CD4-positive, alpha-beta T cell treated with Interleukin-21 for 1 hour (primary cell): Measurements from ENCODE around the gene CRYGN.

Source experiments
- DNase-seq: peaks from one replicate; pipeline ENCODE4 v3.0.0-alpha.2; 2020

CRYGN gene, protein sequence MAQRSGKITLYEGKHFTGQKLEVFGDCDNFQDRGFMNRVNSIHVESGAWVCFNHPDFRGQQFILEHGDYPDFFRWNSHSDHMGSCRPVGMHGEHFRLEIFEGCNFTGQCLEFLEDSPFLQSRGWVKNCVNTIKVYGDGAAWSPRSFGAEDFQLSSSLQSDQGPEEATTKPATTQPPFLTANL

DNA sequence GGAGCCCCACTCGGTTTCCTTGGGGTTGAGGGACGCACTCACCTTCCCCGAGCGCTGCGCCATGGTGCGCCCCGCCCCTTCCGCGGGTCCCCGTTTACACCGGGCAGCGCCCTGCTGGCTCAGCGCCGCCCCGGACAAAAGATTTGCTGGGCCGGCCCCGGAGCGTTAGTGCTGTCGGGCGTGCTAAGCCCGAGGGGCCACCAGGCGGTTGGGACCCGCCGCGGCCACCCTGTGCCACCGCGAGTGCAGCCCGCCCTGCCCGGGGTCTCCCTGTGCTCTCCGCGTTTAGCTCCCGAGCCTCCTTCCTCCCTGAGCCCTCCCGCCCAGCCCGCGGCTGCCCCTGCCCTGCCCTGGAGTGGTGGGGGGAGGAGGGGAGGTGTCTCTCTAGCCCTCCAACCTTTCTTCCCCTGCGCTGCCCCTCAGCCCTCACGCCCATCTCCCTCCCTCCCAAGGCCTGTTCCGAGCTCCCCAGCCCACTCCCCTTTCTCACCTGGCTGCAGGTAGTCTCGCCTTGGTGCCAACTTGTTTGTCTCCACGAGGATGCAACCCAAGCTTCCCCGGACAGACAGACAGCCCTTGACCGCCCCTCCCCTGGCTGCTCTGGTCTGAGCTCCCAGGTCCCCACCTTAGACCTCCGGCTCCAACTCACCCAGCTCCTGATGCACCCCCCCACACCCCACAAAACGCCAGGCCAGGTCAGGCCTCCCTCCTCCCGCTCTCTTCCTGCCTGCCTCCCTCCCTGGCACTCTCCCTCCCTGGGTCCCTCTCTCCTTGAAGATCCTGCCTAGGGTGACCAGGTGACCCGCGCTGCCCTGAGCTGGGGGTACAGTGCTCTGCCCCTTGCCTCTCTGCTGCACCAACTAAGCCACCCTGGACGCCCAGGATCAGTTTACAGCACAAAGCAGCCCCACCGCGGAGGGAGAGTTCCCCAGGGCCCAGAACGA is at the start of gene CRYGN:
CRYGN (minus strand) TSS at position 287 of the 944 bp plus-strand sequence; CDS start at position 63, 224 bp downstream.
- DNase-seq = peak; percentile 10

DNA sequence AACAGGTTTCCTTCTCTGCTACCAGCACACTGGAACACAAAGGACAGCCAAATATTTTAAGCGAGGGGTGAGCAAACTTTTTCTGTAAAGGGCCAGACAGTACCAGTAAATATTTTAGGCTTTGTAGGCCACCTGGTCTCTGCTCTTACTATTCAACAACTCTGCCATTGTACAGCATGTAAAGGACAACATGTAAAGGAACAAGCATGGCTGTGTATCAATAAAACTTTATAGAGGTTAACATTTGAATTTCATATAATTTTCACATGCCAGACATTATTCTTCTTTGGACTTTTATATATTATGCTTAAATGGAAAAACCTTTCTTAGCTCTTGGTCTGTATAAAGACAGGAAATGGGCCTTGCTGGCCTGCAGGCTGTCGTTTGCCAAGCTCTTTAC is 49.6 kb upstream of the CRYGN start:
- DNase-seq = no peak

DNA sequence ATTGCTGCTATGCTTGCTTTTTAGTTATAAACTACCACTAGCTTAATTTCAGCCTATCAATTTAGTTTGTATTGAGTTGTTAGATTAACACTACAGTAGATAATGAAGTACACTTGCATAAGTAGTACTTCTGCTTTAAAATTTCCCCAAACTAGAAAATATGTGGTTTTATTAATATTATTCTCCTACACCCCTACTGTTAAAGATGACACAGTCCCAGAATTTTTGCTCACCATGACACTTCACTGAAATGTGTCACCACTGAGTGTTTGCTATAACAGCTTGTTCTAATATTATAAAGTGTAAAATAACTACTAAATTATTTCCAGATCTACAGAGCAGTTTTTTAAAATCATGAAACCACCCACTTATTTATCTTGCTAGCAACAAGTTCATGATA is 48.2 kb upstream of the CRYGN start:
- no peak for DNase-seq

DNA sequence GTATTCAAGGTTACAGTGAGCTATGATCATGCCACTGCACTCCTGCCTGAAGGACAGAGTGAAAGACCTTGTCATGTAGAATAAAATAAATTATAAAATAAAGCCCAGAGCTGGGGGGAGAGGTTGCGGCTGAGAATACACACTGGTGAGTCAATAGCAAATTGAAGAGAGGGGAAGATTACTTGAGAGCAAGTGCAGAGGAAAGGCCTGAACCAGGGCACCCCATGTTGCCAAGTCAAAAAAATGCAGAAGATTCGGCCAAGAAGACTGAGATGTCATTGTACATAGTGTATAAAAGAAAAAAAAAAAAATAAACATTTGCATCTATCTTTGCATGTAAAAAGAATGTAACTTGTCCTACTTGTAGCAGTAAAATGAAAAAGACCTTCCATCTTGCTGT is 47.3 kb upstream of the CRYGN start:
- DNase-seq = no peak

DNA sequence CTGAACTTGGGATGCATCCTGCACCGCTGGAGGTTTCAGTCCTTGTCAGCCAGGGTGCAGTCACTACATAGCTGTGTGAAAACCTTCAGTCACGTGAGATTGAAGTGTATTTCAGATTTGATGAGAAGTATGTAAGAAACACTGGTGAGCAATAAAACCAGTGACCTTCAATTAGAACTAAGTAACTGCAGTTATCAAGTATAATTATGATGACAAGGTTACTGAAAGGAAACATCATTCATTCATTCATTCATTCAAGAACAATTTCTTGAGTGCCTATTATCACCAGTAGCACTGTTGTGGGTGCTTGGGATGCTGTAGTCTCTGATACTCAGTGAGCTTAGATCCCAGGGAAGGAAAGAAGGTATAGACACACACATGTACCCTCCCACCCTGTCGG is 46.1 kb upstream of the CRYGN start:
- DNase-seq = no peak

DNA sequence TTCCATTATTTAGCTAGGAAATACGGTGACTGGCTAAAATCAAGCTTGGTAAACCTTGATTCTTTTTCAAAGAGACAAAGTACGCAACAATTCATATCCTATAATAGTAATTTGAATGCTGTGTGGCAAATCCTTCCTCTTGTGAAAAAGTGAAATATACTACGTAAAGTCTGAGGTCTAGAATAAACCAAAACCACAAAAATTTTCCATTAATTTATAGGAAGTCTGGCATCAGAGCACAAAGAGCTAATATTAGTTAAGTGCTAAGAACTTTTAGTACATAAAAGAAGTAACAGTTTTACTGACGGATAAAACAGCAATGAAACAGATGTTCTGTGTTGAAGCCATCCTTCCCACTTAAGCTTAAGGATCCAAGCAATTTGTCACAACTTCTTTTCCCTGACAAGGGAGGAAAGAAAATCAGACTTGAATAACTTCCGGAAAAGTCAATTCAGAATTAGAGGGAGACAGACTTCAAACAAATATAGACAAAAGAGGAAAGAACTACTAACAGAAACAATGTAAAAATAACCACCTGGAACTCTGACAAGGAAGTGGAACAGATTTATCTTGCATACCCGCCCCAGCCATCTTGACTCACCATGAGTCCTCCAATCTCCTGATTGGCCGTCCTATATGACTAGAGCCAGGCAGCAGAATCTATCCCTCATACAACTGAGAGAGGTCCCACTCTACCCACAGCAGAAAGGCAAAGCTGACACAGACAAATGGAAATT is 45.2 kb upstream of the CRYGN start:
- no peak for DNase-seq

DNA sequence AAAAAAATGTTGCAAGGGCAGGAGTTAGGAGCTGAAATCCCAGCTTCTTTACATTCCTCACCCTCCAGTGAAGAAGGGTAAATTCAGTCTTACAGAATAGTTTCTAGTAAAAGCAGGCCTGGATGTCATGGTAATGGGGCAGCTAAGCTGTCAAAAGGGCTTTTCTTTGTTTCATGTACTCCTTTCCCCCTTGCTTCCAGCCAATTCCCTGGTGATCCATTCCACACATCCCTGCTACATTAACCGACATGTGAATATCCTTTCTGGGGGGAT is 43.7 kb upstream of the CRYGN start:
- no peak for DNase-seq

DNA sequence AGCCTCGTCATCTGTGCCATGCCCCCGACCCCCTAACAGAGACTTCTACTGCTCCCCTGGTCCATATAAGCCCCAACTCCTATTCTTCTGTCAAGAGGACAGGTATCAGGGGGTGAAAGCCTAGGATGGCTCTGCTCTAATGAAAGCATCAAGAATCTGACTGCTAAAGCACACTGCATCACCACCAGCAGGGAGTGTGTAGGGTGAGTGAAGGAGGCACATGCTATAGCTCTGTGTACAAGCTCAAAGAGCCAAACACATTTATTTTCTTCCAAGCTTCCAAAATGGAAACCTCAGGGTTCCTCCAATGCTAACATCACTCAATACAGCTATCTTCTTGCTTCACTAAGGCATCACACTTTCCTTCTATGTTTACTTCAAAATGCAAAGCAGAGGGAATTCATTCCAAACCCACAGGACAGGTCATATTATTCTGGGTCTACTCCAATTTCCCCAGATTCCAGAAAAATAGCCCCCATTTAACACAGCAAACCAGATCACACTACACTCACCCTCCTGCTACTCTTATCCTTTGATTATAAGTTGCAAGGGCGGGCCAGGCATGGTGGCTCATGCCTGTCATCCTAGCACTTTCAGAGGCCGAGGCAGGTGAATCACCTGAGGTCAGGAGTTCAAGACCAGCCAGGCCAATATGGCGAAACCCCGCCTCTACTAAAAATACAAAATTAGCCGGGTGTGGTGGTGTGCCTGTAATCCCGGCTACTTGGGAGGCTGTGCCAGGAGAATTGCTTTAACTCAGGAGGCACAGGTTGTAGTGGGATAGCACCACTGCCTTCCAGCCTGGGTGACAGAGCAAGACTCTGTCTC is 43.2 kb upstream of the CRYGN start:
- DNase-seq = no peak

DNA sequence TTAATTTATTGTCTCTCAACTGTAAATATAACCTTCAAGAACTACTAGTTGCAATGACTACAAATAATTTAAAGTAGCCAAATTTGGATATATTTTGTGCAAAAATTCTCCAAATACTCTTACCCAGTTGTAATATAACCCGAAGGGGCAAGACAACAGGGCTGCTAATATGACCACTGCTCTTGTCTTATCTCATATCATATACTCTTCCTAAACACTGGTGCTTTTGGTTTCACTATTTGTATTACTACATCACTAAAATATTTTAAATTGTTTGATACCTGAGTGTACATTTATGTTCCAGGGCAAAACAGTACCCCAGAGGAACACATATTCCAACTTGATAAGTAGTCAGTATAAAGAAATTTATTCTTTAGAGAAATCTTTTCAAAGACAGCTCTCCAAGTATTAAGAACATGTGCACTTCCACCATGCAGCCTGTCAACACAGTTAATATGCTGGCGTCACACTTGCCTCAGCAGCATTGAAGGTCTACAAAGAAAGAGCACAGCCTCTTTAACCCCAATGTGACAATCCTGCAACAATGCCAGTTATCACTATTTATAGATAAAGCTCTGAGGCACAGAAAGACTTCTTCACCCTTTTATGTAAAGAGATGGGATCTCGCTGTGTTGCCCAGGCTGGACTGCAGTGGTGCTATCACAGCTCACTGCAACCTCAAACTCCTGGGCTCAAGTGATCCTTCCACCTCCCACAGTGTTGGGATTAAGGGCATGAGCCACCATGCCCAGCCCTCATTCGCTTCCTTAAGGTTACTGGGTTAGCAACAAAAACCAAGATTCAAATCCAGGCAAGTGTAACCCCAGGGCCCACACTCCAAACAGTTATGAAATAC is 41.9 kb upstream of the CRYGN start:
- DNase-seq = no peak

DNA sequence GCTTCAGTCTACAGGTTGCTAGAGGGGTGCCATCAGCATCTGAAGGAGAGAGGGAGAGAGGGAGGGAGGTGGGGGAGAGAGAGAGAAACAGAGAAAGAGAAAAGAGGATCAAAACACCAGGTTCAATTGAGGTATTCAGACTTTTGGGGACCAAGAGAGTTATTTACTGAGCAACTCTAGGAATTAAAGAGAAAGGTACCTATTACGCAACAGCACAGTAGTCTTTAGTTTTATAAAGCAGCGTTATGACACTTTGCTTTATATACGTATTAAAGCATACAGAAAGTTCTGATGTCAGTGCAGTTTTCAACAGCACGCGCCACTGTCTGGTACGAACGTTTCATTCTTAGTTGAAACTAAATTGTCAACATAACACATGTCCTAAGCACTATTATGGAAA is 37.9 kb upstream of the CRYGN start:
- DNase-seq = no peak

DNA sequence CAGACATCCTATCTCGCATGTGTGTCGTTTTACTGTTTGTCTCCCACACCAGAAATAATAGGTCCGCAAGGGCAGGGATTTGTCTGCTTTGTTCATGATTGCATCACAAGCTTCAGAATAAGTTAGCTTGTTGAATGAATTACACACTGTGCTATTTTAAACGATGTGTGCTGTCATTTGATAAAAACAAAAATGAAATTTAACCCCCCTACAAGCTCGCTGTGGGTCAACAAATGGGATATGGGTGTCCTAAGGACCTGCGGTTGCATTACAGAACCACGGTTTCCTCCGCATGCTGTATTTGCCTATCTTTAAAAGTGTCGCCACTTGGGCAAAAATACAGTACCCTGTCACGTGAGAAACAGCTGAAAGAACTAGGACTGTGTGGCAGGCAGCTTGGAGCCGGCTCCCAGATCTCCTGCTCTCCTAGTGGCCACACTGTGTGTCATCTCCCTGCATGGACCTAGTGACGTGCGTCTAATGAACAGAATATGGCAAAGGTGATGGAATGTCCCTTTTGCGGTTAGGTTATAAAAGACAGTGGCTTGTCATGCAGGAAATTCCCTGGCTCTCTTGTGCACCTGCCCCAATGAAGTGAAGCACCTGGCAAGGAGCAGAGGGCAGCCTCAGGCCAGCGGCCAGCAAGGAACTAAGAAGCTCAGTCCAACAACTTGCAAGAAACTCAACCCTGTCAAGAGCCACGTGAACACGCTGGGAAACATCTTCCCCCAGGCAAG is 32.9 kb upstream of the CRYGN start:
- no peak for DNase-seq

DNA sequence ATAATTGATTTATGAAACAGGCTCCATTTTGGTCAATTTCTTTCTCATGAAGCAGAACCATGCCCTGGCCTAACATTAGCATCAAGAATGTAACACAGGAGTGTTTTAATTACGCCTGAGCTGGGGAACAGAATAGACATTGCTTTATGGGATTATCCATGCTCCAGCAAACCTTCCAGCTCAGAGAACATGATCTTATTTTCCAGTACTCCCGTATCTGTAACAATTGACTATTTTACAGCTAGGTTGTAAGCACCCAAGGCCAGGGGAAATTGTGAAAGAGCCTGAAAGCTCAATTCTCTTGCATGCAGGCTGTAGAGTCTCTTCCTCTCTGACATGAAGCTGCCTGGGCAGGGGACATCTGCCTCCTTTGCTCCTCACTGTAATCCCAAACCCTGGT is 30.8 kb upstream of the CRYGN start:
- no peak for DNase-seq

DNA sequence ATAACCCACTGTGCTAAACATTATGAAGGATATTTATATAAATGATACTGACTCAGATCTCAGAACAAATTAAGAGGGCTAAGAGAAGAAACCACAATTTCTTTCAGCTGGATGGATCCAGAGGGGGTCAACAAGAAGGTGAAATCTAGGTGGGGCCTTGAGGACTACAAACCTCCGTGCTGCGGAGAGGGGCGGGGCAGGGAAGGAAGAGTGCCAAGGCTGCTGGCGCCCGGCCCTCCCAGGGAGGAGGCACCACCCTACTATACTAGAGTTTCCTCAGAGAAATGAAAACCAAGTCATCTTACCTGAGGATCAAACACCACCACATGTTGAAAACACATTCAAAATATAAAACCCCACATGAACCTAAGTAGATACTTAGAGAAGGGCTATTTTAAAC is 29.3 kb upstream of the CRYGN start:
- DNase-seq = no peak

DNA sequence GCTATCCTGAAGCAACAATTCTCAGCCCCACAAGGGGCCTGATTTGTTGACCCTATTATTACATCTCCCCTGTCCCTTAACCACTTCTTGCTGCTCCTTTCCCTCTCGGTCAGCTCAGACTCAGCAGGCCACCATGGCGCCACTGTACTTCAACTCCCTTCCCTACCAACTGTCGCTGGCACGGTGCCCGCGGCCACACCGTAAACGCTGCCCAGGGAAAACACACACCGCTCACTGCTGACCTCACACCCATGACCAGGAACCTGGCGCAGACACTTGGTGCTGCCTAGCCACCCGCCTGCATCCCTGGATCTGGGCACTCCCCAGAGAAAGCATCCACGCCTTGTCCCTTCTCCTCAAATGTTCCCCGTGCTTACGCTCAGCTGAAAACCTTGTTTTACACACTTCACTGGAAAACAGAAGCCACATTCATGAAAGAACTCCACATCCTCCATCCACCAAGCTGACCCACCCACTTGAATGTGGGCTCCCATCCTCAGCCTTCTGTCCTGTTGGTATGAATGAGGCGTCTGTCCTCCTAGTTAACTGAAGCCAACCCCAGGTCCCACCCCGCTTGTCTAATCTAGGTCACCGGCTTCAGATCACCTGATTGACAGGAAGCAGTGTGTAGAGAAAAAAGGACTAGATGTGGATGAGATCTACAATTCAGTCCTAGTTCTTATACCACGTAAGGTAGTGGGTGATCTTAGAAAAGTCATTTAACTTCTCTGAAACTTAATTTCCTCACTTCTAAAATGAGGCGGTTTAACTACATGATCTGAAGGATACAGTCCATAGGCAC is 28.5 kb upstream of the CRYGN start:
- peak; percentile 17 for DNase-seq

DNA sequence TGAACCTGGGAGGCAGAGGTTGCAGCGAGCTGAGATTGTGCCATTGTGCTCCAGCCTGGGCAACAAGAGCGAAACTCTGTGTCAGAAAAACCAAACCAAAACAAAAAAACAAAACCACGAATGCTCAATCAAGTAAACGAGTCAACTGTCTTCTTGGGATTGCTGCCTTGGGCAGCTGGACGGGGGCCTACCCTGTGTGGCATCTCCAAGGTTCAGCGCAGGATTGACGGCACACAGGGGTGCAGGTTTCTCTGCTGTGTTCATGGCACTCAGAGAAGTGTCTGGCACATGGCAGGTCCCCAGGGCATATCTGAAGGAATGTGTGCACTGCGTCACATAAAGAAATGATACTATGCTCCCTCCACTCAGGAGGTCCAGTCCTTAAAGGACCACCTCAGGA is 25.2 kb upstream of the CRYGN start:
- DNase-seq = no peak

DNA sequence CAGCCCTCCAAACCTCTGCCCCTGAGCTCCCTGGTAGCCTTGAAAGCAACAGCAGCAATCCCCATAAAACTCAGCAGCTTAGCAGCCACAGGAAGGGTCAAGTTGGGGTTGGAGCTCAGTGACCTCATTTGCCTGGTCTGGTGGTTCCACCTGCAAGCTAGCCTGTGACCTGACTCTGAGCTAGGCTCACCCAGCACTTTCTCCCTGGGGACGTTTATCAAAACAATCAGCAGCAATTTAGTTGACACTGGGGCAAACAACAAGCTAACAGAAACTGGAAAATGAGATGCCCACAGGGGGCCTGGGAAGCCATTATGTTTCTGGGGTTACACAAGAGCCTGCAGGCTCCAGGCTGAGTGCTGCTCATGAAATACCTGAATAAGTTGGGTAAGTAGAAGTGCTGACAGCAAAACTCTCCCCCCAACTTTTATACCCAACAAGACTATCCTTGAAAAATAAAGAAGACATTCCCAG is 22.4 kb upstream of the CRYGN start:
- no peak for DNase-seq

DNA sequence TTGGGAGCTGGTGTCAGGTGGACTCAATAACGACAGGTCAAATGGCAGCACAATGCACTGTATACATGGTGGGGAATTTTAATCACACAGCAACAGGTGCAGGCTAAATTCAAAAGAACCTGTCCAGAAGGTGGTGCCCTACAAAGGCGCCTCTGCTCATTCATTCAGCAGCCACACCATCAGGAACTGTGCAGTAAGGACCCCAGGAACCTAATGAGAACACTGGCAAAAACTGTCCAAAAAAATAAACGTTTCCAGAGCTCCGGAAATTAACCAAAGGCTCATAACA is 21.9 kb upstream of the CRYGN start:
- DNase-seq = no peak

DNA sequence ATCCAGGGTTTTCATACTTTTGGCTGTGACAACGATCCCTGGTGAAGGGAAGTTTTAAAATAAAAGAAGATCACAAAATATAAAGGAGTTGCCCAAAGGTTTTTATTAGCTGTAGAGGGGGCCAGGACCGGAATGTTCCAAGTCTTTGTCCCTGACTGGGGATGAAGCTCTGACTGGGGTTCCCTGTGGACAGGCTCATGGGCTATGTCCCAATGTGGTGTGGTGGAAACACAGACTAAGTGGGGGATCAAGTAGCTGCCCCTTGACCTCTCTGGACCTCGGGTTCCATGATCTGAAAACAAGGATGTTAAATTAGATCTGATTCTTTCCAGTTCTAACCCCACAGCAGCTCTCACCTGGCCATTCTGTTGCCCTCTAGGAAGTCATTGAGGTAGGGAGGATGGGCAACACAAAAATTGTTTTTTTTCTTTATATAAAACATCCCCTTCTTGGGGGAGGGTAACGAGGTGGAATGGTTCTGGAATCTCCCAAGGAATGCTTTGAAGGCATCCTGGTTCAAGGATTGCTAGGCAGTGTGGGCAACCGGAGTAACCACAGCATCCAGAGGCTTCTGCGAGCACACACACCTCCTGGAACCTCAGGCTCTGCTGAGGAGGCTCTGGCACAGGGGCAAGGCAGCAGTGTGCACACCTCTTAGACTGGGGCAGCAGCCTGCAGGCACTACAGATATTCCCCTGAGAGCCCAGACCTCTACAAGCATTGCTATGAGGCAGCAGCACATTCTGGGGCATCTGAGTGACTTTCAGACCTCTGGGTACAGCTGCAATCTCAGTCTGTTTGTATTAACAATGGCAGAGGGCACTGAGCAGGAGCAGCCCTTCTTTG is 21.4 kb upstream of the CRYGN start:
- no peak for DNase-seq

DNA sequence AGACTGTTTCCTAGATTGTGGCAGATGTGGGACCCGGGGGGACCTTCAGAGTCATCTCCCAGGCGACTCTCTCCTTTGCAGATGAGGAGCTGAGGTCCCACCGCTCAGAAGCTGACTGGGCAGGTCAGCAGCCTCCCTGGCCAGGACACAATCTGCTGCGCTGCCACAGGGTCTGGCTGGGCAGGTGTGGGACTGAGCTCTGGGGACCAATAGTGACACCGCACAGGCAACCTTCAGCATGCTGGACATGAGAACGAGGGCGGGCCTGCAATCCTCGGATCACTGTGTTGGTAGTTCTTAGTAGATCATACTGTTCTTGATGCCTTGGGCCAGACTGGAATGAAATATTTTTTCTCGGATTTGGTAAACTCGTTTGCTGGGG is 20.5 kb upstream of the CRYGN start:
- no peak for DNase-seq
